HepG2 (cell line): ENCODE measurements around the gene MAPK12. TPM values are rescaled to one million over a fixed set of nuclear protein-coding genes. Genes with fewer than 3 reads are reported as not detected.

Experiments used
- BHLHE40 ChIP-seq: IDR thresholded peaks from 2 replicates; pipeline ENCODE4 v1.6.1; 2011; ENCODE audit warnings: low read length, improper control_type of control experiment
- ISL2 ChIP-seq: sonication (generic); formaldehyde crosslinking; IDR thresholded peaks from 2 replicates; pipeline ENCODE4 v1.5.0; 2020; ENCODE audit warnings: missing genetic modification reagents
- KLF12 ChIP-seq: sonication (generic); formaldehyde crosslinking; IDR thresholded peaks from 2 replicates; pipeline ENCODE4 v1.4.0; 2020; ENCODE audit warnings: missing genetic modification reagents, borderline replicate concordance
- MAFF ChIP-seq: IDR thresholded peaks from 2 replicates; pipeline ENCODE4 v1.6.1; 2011; ENCODE audit warnings: low read depth, low read length, improper control_type of control experiment
- MYNN ChIP-seq: sonication (generic); formaldehyde crosslinking; IDR thresholded peaks from 2 replicates; pipeline ENCODE4 v1.4.0; 2020; ENCODE audit warnings: mild to moderate bottlenecking, low read depth, missing genetic modification reagents
- NFYB ChIP-seq: sonication (generic); formaldehyde crosslinking; IDR thresholded peaks from 2 replicates; pipeline ENCODE4 v1.4.0; 2020; ENCODE audit warnings: missing genetic modification reagents
- SRSF4 ChIP-seq: fragments of 200-400 bp; formaldehyde crosslinking; IDR thresholded peaks from one replicate; pipeline ENCODE4 v1.6.1; 2018; ENCODE audit warnings: mild to moderate bottlenecking, low read depth, low read length, moderate library complexity; ENCODE audit not compliant: poor library complexity, severe bottlenecking
- TBL1XR1 ChIP-seq: fragments of 150-350 bp; IDR thresholded peaks from 2 replicates; pipeline ENCODE4 v1.6.1; 2014; ENCODE audit warnings: borderline replicate concordance, low read length; ENCODE audit not compliant: partially characterized antibody
- ZBTB20 ChIP-seq: sonication (generic); formaldehyde crosslinking; IDR thresholded peaks from 2 replicates; pipeline ENCODE4 v1.8.1; 2023; ENCODE audit warnings: missing genetic modification reagents, low read depth, mild to moderate bottlenecking, borderline replicate concordance
- ZMYM3 ChIP-seq: sonication (generic); formaldehyde crosslinking; IDR thresholded peaks from 2 replicates; pipeline ENCODE4 v1.5.1; 2020; ENCODE audit warnings: mild to moderate bottlenecking, missing genetic modification reagents
- ZNF354B ChIP-seq: sonication (generic); formaldehyde crosslinking; IDR thresholded peaks from 2 replicates; pipeline ENCODE4 v1.8.0; 2022; ENCODE audit warnings: mild to moderate bottlenecking, missing genetic modification reagents
- ZNF484 ChIP-seq: sonication (generic); formaldehyde crosslinking; IDR thresholded peaks from 2 replicates; pipeline ENCODE4 v1.5.1; 2020; ENCODE audit warnings: mild to moderate bottlenecking, low read depth, missing genetic modification reagents, borderline replicate concordance
- ZNF605 ChIP-seq: sonication (generic); formaldehyde crosslinking; IDR thresholded peaks from 2 replicates; pipeline ENCODE4 v1.8.0; 2022; ENCODE audit warnings: mild to moderate bottlenecking, missing genetic modification reagents
- ZNF652 ChIP-seq: IDR thresholded peaks from 2 replicates; pipeline ENCODE4 v1.6.1; 2016; ENCODE audit warnings: low read depth, borderline replicate concordance
- ZNF747 ChIP-seq: sonication (generic); formaldehyde crosslinking; IDR thresholded peaks from 2 replicates; pipeline ENCODE4 v1.8.1; 2023; ENCODE audit warnings: missing genetic modification reagents, mild to moderate bottlenecking, borderline replicate concordance
- ZNF775 ChIP-seq: sonication (generic); formaldehyde crosslinking; IDR thresholded peaks from 2 replicates; pipeline ENCODE4 v1.4.0; 2020; ENCODE audit warnings: missing genetic modification reagents, mild to moderate bottlenecking, moderate library complexity, borderline replicate concordance
- polyA plus RNA-seq, 8 experiments: library from polyadenylated mRNA; depleted of rRNA in 3 of 8; stranded (reverse) in 7 of 8; unstranded in 1 of 8; fragments of >200 nt; fragmentation: Illumina TruSeq in 4 of 8; extraction: Trizol in 4 of 8; gene quantifications; 2 replicates each; pipeline versions ENCODE4 v1.2.1 to v1.2.3, GENCODE V29; 2011 to 2016; ENCODE audit warnings: low read depth in 4 of 8, missing spikeins in 1 of 8, mixed read lengths in 1 of 8; ENCODE audit not compliant: insufficient read depth in 1 of 8
- total RNA-seq, 5 experiments: library from RNA; depleted of rRNA; stranded (reverse); fragments of >200 nt; fragmentation: Illumina TruSeq; extraction: Trizol; gene quantifications; 2 replicates each; pipeline ENCODE4 v1.2.3, GENCODE V29; 2016; ENCODE audit warnings: low read depth in 1 of 5
- TF ChIP-seq, protein P1 (sequence below): sonication (generic); formaldehyde crosslinking; IDR thresholded peaks from 2 replicates; pipeline ENCODE4 v1.5.0; 2020; ENCODE audit warnings: mild to moderate bottlenecking, missing genetic modification reagents, moderate library complexity
- TF ChIP-seq, protein P2 (sequence below): sonication (generic); formaldehyde crosslinking; IDR thresholded peaks from 2 replicates; pipeline ENCODE4 v1.4.0; 2020; ENCODE audit warnings: mild to moderate bottlenecking, missing genetic modification reagents
- TF ChIP-seq, protein P3 (sequence below): sonication (generic); formaldehyde crosslinking; IDR thresholded peaks from 2 replicates; pipeline ENCODE4 v1.5.1; 2020; ENCODE audit warnings: mild to moderate bottlenecking, missing genetic modification reagents
- TF ChIP-seq, protein P4 (sequence below): sonication (generic); formaldehyde crosslinking; IDR thresholded peaks from 2 replicates; pipeline ENCODE4 v1.4.0; 2020; ENCODE audit warnings: missing genetic modification reagents

MAPK12 gene
- total and polyA plus RNA-seq, 2 of the 13 experiments (the other 11 are each of a cell fraction or from before 2014, with no cell fraction given) = 22.2 to 23.3 TPM

DNA sequence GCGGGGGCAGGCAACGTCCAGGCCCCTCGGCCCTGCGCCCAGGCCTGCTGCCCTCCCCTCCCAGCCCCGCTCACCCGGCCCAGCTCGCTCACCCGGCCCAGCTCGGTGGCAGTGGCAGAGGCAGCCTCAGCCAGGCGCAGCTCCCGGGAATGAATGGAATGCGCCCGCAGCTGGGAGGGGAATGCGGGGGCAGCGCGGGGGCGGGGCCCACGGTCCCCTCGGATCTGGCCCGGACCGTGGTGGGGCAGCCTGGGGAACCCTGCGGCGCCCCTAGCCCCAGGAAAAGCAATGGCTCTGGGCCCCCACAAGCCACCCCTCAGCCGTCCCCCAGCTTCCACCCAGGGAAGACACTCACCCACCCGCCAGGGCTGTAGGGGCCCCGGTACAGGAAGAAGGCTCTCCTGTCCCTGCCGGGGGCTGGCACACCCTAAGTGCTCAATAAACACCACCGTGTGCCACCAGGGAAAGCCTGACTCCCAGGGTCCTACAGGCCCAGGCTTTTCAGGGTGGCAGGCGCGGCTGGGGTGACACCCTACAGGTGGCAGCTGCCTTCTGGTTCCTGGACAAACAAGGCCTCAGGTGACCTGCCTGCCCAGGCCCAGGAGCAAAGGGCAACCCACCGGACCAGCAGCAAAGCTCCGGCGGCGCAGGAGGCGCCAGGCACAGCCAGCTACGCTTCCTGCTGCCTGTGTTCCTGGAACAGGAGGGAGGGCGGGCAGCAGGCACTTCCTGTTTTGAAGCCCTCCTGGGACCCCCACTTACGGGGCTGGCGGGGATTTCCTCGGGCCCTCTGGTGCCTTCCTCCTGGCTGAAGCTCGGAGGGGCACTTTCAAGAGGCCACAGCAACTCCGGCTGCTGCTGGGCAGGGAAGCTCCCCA is 32.2 kb upstream of the MAPK12 start (continued):
- TF ChIP-seq, protein P1, sequence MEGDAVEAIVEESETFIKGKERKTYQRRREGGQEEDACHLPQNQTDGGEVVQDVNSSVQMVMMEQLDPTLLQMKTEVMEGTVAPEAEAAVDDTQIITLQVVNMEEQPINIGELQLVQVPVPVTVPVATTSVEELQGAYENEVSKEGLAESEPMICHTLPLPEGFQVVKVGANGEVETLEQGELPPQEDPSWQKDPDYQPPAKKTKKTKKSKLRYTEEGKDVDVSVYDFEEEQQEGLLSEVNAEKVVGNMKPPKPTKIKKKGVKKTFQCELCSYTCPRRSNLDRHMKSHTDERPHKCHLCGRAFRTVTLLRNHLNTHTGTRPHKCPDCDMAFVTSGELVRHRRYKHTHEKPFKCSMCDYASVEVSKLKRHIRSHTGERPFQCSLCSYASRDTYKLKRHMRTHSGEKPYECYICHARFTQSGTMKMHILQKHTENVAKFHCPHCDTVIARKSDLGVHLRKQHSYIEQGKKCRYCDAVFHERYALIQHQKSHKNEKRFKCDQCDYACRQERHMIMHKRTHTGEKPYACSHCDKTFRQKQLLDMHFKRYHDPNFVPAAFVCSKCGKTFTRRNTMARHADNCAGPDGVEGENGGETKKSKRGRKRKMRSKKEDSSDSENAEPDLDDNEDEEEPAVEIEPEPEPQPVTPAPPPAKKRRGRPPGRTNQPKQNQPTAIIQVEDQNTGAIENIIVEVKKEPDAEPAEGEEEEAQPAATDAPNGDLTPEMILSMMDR (CRISPR knock-in tag) = peak; percentile 54
- TF ChIP-seq TBL1XR1 (no peak), MAFF (no peak), ZNF747 (CRISPR knock-in tag) (0 out of 2 replicates have a peak, but pooled peaks have one; percentile 68), ZNF605 (CRISPR knock-in tag) (peak; percentile 10; the same call in 1 of the 2 replicates), BHLHE40 (peak; percentile 75), ZMYM3 (CRISPR knock-in tag) (peak; percentile 86), ZBTB20 (peak; percentile 44; the same call in 1 of the 2 replicates), KLF12 (CRISPR knock-in tag) (peak; percentile 94; the same call in 1 of the 2 replicates), MYNN (CRISPR knock-in tag) (0 out of 2 replicates have a peak, but pooled peaks have one; percentile 13), ISL2 (CRISPR knock-in tag) (peak; percentile 74), ZNF652 (CRISPR knock-in tag) (0 out of 2 replicates have a peak, but pooled peaks have one; percentile 24), NFYB (CRISPR knock-in tag) (peak; percentile 22; the same call in 1 of the 2 replicates), ZNF484 (CRISPR knock-in tag) (no peak), ZNF354B (0 out of 2 replicates have a peak, but pooled peaks have one; percentile 19), SRSF4 (no peak), ZNF775 (no peak)
- TF ChIP-seq, protein P2, sequence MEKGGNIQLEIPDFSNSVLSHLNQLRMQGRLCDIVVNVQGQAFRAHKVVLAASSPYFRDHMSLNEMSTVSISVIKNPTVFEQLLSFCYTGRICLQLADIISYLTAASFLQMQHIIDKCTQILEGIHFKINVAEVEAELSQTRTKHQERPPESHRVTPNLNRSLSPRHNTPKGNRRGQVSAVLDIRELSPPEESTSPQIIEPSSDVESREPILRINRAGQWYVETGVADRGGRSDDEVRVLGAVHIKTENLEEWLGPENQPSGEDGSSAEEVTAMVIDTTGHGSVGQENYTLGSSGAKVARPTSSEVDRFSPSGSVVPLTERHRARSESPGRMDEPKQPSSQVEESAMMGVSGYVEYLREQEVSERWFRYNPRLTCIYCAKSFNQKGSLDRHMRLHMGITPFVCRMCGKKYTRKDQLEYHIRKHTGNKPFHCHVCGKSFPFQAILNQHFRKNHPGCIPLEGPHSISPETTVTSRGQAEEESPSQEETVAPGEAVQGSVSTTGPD (CRISPR knock-in tag) = peak; percentile 87
- TF ChIP-seq, protein P3, sequence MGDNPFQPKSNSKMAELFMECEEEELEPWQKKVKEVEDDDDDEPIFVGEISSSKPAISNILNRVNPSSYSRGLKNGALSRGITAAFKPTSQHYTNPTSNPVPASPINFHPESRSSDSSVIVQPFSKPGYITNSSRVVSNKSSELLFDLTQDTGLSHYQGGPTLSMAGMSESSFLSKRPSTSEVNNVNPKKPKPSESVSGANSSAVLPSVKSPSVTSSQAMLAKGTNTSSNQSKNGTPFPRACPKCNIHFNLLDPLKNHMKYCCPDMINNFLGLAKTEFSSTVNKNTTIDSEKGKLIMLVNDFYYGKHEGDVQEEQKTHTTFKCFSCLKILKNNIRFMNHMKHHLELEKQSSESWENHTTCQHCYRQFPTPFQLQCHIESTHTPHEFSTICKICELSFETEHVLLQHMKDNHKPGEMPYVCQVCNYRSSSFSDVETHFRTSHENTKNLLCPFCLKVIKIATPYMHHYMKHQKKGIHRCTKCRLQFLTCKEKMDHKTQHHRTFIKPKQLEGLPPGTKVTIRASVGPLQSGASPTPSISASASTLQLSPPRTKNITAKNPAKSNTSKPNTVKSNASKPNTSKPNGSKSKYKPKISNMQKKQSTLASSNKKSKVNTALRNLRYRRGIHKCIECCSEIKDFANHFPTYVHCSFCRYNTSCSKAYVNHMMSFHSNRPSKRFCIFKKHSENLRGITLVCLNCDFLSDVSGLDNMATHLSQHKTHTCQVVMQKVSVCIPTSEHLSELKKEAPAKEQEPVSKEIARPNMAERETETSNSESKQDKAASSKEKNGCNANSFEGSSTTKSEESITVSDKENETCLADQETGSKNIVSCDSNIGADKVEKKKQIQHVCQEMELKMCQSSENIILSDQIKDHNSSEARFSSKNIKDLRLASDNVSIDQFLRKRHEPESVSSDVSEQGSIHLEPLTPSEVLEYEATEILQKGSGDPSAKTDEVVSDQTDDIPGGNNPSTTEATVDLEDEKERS (CRISPR knock-in tag) = peak; percentile 78; the same call in 1 of the 2 replicates
- TF ChIP-seq, protein P4, sequence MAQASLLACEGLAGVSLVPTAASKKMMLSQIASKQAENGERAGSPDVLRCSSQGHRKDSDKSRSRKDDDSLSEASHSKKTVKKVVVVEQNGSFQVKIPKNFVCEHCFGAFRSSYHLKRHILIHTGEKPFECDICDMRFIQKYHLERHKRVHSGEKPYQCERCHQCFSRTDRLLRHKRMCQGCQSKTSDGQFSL (CRISPR knock-in tag) = peak; percentile 89
